Left ventricle myocardium inferior (tissue), 1 donor: ENCODE data around the gene ELF3. TPM values are rescaled to one million over a fixed set of nuclear protein-coding genes. Genes with fewer than 3 reads are reported as not detected.

Experiments
- DNase-seq: peaks from one replicate; pipeline ENCODE4 v3.0.0-alpha.2; 2020
- H3K27ac ChIP-seq: fragments of 200-600 bp; replicated peaks from 2 replicates; pipeline ENCODE4 v1.8.0; 2021
- H3K27me3 ChIP-seq: fragments of 200-600 bp; 2 replicates; pipeline ENCODE4 v1.8.0; 2021; ENCODE audit warnings: low read depth
- H3K36me3 ChIP-seq: fragments of 200-600 bp; 2 replicates; pipeline ENCODE4 v1.8.0; 2021
- H3K4me1 ChIP-seq: fragments of 200-600 bp; 2 replicates; pipeline ENCODE4 v1.8.0; 2021
- H3K4me3 ChIP-seq: fragments of 200-600 bp; 2 replicates; pipeline ENCODE4 v1.8.0; 2021; ENCODE audit warnings: mild to moderate bottlenecking, moderate library complexity
- H3K9me3 ChIP-seq: fragments of 200-600 bp; replicated peaks from 2 replicates; pipeline ENCODE4 v1.8.0; 2021
- intact Hi-C: fragments of 100-400 bp; cut with micrococcal nuclease; formaldehyde crosslinking; loops from one replicate; pipeline ENCODE4 v1.11.0; 2022
- total RNA-seq: library from RNA; stranded (reverse); fragmentation: NEBNext Ultra II Directional; extraction: Animal tissue kit (Norgen Biotek cat#: 25700); gene quantifications from one replicate; pipeline ENCODE4 v1.2.1, GENCODE V29; 2021
- TF ChIP-seq, protein P1 (sequence below): fragments of 200-600 bp; IDR thresholded peaks from 2 replicates; pipeline ENCODE4 v1.8.0; 2021; ENCODE audit warnings: antibody characterized with exemption, mild to moderate bottlenecking, borderline replicate concordance
- donor health status: DM: no; HTN: yes; CAD: no; lungs with severe emphysema.

The ELF3 gene
- total RNA-seq, 1 donor from 2014 or later = 0.60 TPM

DNA sequence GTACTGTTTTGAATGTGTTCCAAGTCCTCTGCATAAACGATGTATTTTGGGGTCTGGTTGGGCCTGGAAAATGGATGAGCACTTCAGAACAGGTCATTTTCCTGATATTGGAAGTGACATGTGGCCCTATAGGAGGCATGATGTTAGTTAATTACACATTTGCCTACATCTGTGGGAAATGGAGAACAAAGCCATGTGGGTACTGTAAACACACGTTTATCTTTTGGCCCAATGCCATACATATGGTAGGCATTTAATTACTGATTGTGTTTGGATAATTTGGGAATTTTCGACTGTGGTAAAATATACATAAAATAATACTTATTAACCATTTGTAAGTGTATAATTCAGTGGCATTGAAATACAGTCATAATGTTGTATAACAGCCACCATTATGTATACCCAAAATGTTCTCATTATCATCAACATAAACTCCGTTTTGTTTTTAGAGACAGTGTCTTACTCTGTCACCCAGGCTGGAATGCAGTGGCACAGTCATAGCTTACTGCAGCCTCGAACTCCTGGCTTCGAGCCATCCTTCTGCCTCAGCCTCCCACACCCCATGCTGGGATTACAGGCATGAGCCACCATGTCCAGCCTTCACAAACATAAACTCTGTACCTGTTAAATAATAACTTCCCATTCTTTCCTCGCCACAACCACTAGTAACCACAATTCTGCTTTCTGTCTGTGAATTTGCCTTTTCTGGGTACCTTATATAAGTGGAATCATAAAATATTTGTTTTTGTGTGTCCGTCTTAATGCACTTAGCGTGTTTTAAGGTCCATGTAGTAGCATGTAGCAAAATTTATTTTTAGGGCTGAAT lies 39.8 kb upstream of the ELF3 start:
- TF ChIP-seq, protein P1, sequence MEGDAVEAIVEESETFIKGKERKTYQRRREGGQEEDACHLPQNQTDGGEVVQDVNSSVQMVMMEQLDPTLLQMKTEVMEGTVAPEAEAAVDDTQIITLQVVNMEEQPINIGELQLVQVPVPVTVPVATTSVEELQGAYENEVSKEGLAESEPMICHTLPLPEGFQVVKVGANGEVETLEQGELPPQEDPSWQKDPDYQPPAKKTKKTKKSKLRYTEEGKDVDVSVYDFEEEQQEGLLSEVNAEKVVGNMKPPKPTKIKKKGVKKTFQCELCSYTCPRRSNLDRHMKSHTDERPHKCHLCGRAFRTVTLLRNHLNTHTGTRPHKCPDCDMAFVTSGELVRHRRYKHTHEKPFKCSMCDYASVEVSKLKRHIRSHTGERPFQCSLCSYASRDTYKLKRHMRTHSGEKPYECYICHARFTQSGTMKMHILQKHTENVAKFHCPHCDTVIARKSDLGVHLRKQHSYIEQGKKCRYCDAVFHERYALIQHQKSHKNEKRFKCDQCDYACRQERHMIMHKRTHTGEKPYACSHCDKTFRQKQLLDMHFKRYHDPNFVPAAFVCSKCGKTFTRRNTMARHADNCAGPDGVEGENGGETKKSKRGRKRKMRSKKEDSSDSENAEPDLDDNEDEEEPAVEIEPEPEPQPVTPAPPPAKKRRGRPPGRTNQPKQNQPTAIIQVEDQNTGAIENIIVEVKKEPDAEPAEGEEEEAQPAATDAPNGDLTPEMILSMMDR = no peak
- DNase-seq = no peak
- Histone ChIP-seq H3K9me3 (no peaks in the 10 kb centered on the region), H3K4me3 (no peak overlapping the region), H3K36me3 (peaks cover 53% of the 10 kb centered on the region), H3K27me3 (no peaks in the 10 kb centered on the region), H3K27ac (no peak overlapping the region), H3K4me1 (peaks cover 9% of the 10 kb centered on the region)
- intact Hi-C loops = loop anchor here (5.0 kb wide), 2 partner anchors 73 to 93 kb away; no protein-coding TSS in a partner anchor

DNA sequence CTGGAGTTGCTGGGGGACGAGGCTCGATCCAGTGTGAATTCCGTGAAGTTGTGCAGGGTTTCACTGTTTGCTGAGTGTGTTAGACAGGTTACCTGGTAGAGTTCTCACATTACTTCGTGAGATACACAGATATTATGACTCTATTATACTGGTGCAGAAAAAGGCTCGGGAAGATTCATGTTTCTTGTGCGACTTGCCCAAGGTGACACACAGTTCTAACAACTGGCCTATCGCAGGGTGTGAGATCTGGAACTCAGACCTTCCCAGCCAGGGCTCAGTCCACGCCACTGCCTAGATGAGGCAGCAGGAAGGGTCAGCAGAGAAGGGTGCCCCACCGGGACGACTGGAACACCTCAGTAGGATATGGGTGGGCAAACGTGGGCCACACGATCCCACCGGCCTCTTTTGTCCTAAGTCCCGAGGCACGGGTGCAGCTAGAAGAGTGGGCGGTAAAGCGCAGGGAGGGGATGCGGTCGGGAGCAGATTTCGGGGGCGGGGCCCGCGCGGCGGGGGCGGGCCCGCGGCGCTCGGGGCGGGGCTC lies 28.2 kb upstream of the ELF3 start:
- TF ChIP-seq, protein P1 = no peak
- H3K36me3 ChIP-seq = no peaks in the 10 kb centered on the region
- intact Hi-C loops = no loop called here
- H3K27me3 ChIP-seq = no peaks in the 10 kb centered on the region
- peaks cover 46% of the 10 kb centered on the region for H3K4me1 ChIP-seq
- peak; percentile 84 for DNase-seq
- no peaks in the 10 kb centered on the region for H3K9me3 ChIP-seq
- H3K4me3 ChIP-seq = peak overlapping the region; percentile 89
- peak overlapping the region; percentile 96 for H3K27ac ChIP-seq

DNA sequence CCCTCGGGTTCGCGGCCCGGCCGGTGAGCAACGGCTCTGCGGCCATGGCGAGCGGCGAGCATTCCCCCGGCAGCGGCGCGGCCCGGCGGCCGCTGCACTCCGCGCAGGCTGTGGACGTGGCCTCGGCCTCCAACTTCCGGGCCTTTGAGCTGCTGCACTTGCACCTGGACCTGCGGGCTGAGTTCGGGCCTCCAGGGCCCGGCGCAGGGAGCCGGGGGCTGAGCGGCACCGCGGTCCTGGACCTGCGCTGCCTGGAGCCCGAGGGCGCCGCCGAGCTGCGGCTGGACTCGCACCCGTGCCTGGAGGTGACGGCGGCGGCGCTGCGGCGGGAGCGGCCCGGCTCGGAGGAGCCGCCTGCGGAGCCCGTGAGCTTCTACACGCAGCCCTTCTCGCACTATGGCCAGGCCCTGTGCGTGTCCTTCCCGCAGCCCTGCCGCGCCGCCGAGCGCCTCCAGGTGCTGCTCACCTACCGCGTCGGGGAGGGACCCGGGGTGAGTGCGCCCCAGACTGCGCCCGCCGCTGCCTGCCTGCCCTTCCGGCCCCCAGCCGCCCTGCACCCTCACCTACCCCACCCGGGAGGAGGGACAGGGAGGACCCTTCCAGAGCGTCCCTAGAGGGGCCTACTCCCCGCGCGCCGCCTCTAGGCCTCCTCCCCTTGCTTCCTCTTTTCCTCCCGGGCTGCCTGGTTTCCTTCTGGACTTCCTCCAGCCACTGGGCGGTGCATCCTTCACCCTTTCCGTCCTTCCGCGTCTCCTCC lies 27.6 kb upstream of the ELF3 start, which contains the start of gene RNPEP:
Gene RNPEP, plus strand, starts transcription at position 26 of the 757 bp plus-strand sequence. Its CDS starts 19 bp downstream, at position 45.
- intact Hi-C loops = no loop called here
- Histone ChIP-seq H3K9me3 (no peaks in the 10 kb centered on the region), H3K4me1 (peaks cover 49% of the 10 kb centered on the region), H3K27me3 (no peaks in the 10 kb centered on the region), H3K4me3 (peak within 1 kb of the TSS; percentile 89), H3K27ac (peak within 1 kb of the TSS; percentile 96), H3K36me3 (no peaks in the 10 kb centered on the region)
- TF ChIP-seq, protein P1 = peak; percentile 36
- DNase-seq = peak; percentile 80

DNA sequence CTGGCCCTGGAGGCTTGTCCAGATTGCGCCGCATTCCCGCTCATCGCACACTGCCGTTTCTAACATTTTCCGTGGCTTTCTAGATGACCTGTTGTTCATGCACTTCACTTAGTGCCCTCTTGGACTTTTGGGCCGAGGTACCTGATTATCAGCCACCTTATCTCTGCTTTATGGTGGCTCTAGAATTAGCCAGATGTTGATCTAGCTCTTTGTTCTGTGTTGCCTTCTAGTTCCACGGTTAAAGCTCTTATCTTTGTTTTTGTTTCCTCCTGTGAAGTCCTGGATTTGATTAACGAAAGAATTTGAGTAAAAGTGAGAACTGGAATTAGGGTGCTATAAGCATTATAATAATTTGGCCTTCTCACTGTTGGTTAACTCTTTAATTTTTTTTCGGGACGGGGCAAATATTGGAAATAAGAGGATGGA lies 27.0 kb upstream of the ELF3 start:
- Histone ChIP-seq H3K9me3 (no peaks in the 10 kb centered on the region), H3K4me1 (peaks cover 49% of the 10 kb centered on the region), H3K36me3 (no peaks in the 10 kb centered on the region), H3K27ac (peak overlapping the region; percentile 96), H3K4me3 (peak overlapping the region; percentile 89), H3K27me3 (no peaks in the 10 kb centered on the region)
- no peak for DNase-seq
- intact Hi-C loops = no loop called here
- TF ChIP-seq, protein P1 = no peak

DNA sequence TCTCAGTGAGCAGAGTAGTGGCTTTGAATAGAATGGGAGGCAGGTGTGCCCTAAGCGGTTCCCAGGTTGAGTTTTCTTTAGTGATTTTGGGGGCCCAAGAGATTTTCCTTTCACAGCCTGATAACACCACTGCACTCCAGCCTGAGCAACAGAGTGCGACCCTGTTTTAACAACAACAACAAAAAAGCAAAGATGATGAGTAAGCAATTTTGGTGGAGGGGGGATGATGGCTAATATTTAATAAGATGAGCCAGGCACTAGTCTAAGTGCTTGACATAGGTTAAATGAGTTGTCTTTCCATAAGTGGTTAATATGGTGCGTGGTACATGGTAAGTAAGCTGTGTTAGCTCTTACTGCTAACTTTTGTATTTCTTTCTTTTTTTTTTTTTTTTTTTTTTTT lies 25.9 kb upstream of the ELF3 start:
- Histone ChIP-seq H3K9me3 (no peaks in the 10 kb centered on the region), H3K27me3 (no peaks in the 10 kb centered on the region), H3K27ac (peak overlapping the region; percentile 96), H3K36me3 (peaks cover 9% of the 10 kb centered on the region), H3K4me3 (no peak overlapping the region), H3K4me1 (peaks cover 51% of the 10 kb centered on the region)
- no peak for DNase-seq
- intact Hi-C loops = no loop called here
- TF ChIP-seq, protein P1 = no peak
